Lung (tissue), 12 donors: ENCODE measurements around the gene ZDHHC3. TPM values are rescaled to one million over a fixed set of nuclear protein-coding genes. Genes with fewer than 3 reads are reported as not detected.

Experiments
- ATAC-seq: fragments of 200-7000 bp; cut with Tn5 transposase; one replicate; pipeline ENCODE4 v1.9.1; 2020; ENCODE audit warnings: moderate number of reproducible peaks; ENCODE audit not compliant: insufficient read depth, low FRiP score
- DNase-seq, 3 donors: peaks; one replicate each; pipeline ENCODE4 v3.0.0-alpha.2; 2013 to 2017
- H3K27ac ChIP-seq, 2 donors: one replicate each; pipeline ENCODE4 v1.5.1; 2013; ENCODE audit warnings: mild to moderate bottlenecking in 2 of 2, moderate library complexity in 2 of 2, control low read depth in 1 of 2, inconsistent platforms in 1 of 2, low read depth in 1 of 2, low read length in 1 of 2
- H3K27me3 ChIP-seq, 3 donors: one replicate each; pipeline ENCODE4 v1.5.1; 2013; ENCODE audit warnings: low read length in 2 of 3; ENCODE audit not compliant: control insufficient read depth in 3 of 3, insufficient read depth in 3 of 3
- H3K36me3 ChIP-seq, 4 donors: one replicate each; pipeline ENCODE4 v1.5.1; 2013; ENCODE audit warnings: low read length in 4 of 4, mild to moderate bottlenecking in 1 of 4, moderate library complexity in 1 of 4; ENCODE audit not compliant: control insufficient read depth in 4 of 4, insufficient read depth in 4 of 4
- H3K4me1 ChIP-seq, 5 donors: one replicate each; pipeline ENCODE4 v1.5.1; 2013; ENCODE audit warnings: low read length in 5 of 5, mild to moderate bottlenecking in 2 of 5, moderate library complexity in 1 of 5; ENCODE audit not compliant: control insufficient read depth in 5 of 5, insufficient read depth in 5 of 5
- H3K4me3 ChIP-seq: one replicate; pipeline ENCODE4 v1.5.1; 2013; ENCODE audit warnings: mild to moderate bottlenecking, control low read depth, moderate library complexity
- H3K9ac ChIP-seq, 2 donors: one replicate each; pipeline ENCODE4 v1.5.1; 2013; ENCODE audit warnings: low read length in 2 of 2, control low read depth in 1 of 2; ENCODE audit not compliant: insufficient read depth in 1 of 2
- H3K9me3 ChIP-seq, 4 donors: one replicate each; pipeline ENCODE4 v1.5.1; 2013; ENCODE audit warnings: low read length in 3 of 4, mild to moderate bottlenecking in 1 of 4, moderate library complexity in 1 of 4; ENCODE audit not compliant: control insufficient read depth in 4 of 4, insufficient read depth in 3 of 4
- CTCF ChIP-seq: IDR thresholded peaks from 2 replicates; pipeline ENCODE4 v1.5.1; 2012; ENCODE audit warnings: mild to moderate bottlenecking; ENCODE audit errors: control extremely low read depth, extremely low read depth
- WGBS, 2 donors: extraction: QIAGEN DNeasy Blood & Tissue Kit; methylation state at CpG; one replicate each; pipeline ENCODE4 v1.1.7; 2013; 5-methylcytosine and 5-hydroxymethylcytosine counted together
- polyA plus RNA-seq, 2 donors: library from polyadenylated mRNA; stranded (reverse); fragments of 200-250 nt; gene quantifications; one replicate each; pipeline ENCODE4 v1.2.1, GENCODE V29; 2013
- total RNA-seq, 2 donors: library from RNA; depleted of rRNA in 1 of 2; stranded (reverse); fragments of >200 nt in 1 of 2; gene quantifications; one replicate each; pipeline ENCODE4 v1.2.1, GENCODE V29; 2014 to 2021
- donor health status: control.
- donor health status: control.
- donor health status: Bipolar disorder and iron deficiency.
- donor health status: healthy.
- donor health status: DM: yes; HTN: yes; CAD: no.

Gene ZDHHC3
- total and polyA plus RNA-seq, 4 donors, result 49.8 to 96.2 (median 78.0) TPM

DNA sequence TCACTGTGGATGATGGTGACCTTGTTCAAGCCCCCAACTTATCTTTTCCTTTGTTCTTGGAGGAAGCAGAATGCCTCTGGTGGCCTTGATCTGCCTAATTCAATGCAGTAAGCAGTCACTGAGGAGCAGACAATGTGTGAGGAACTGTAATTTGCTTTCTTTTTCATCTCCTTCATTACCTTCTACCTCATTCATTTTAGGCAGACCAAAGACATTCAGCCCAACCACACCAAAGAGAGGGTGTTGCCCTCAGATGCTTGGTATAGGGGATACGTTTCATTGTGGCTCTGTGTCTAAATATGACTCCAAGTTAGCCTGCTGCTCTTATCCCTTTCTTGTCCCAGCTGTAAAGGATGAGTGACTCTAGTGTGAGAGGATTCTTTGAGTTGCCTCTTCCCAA is 15.4 kb upstream of the ZDHHC3 start:
- Histone ChIP-seq H3K27me3 (no peaks in the 10 kb centered on the region), H3K9me3 (no peaks in the 10 kb centered on the region), H3K9ac (no peak overlapping the region), H3K4me3 (no peak overlapping the region), H3K36me3 (peaks cover 11 to 25% (median 13%) of the 10 kb centered on the region in 4 donors), H3K27ac (no peak overlapping the region), H3K4me1 (peaks cover 8 to 30% (median 15%) of the 10 kb centered on the region in 5 donors)
- ATAC-seq, result no peak
- DNase-seq, result no peak
- WGBS, 2 donors, result 89 to 92% methylated on average over 1 of the region's 1 CpG
- no peak for TF ChIP-seq CTCF

DNA sequence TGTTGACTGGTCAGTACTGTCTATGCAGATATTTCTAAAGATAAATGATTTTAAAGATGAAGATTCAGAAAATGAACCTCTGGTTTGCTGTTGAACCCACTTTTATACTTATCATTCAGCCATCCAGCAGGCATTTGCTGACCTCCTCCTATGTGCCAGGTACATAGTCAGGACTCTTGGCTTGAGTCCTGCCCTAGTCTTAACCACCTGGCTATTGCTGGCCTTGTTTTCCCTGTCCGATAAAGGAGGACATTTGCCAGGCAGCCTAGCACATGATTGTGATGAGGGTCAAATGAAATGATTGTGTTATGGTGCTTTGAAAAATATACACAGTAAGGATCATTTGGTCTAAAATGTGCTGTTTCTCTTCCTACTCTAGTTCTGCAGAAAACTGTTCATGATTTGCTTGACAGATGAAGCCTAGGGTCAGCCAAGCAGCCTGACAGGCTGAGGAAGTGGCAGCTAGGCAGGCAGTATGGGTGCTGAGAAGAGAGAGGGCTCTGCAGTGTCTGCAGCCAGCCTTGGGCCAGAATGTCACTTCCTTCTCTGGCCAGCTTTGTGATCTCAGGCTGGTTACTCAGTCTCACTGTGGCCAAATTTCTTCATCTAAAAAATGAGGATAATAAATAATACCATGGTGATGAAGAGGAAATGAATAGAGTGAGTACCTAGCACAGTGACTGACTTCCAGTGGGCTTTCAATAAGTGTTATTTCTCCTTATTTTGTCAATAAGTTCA is 13.8 kb upstream of the ZDHHC3 start:
- ATAC-seq (no peak), DNase-seq (no peak)
- Histone ChIP-seq H3K36me3 (peaks cover 11 to 25% (median 13%) of the 10 kb centered on the region in 4 donors), H3K9ac (no peak overlapping the region), H3K27me3 (no peaks in the 10 kb centered on the region), H3K4me3 (no peak overlapping the region), H3K4me1 (peaks cover 6 to 17% (median 7%) of the 10 kb centered on the region in 5 donors), H3K27ac (peak overlapping the region in 1 of 2 donors; percentile 18), H3K9me3 (no peaks in the 10 kb centered on the region)
- TF ChIP-seq CTCF, result no peak
- WGBS, 2 donors, result 72 to 89% methylated on average over 1 of the region's 1 CpG

- Histone ChIP-seq H3K9ac (no peak overlapping the region), H3K27me3 (no peaks in the 10 kb centered on the region), H3K36me3 (peaks cover 11 to 25% (median 13%) of the 10 kb centered on the region in 4 donors), H3K9me3 (no peaks in the 10 kb centered on the region), H3K27ac (no peak overlapping the region), H3K4me1 (peaks cover 0 to 17% (median 7%) of the 10 kb centered on the region in 5 donors), H3K4me3 (no peak overlapping the region)
- ATAC-seq (no peak), DNase-seq (no peak)
- 95 to 97% methylated on average over 8 of the region's 8 CpGs for WGBS, 2 donors
- no peak for TF ChIP-seq CTCF
These were observed 13.2 kb upstream of the ZDHHC3 start for GRCh38 chr3:44989141-44989540.
